Fibroblast of lung (primary cell): ENCODE results near the gene ADORA1.

Experiments
- EZH2 ChIP-seq: IDR thresholded peaks from 2 replicates; pipeline ENCODE4 v1.5.1; 2012; ENCODE audit warnings: low read length, control low read depth, mild to moderate bottlenecking; ENCODE audit errors: missing control alignments
- TF ChIP-seq, protein P1 (sequence below), 2 donors: IDR thresholded peaks in 1 of 2; conservative IDR thresholded peaks in 1 of 2; 1 replicate in 1 of 2; 2 replicates in 1 of 2; pipeline ENCODE4 v1.5.1; 2011 to 2012; ENCODE audit warnings: low read length in 2 of 2, control low read depth in 1 of 2, inconsistent platforms in 1 of 2, low read depth in 1 of 2, mild to moderate bottlenecking in 1 of 2

DNA sequence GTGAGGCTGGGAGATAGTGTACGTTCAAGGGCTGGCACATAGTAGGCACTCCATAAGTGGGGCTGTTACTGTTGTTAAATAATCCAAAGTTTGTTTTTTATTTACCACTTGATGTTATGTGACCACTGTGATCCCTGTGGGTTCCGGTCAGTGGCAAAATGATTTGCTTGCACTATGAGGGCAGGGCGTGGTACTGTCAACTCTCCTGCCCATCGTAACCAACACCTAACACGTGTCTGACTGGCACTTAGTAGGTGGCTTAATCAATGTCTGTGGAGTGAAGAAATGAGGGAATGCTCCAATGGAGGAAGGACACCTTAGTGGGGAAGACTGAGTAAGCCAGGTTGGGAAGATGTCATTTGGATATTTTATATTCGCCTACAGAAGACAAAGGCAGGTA, 14.6 kb downstream of the ADORA1 start:
- TF ChIP-seq, protein P1, sequence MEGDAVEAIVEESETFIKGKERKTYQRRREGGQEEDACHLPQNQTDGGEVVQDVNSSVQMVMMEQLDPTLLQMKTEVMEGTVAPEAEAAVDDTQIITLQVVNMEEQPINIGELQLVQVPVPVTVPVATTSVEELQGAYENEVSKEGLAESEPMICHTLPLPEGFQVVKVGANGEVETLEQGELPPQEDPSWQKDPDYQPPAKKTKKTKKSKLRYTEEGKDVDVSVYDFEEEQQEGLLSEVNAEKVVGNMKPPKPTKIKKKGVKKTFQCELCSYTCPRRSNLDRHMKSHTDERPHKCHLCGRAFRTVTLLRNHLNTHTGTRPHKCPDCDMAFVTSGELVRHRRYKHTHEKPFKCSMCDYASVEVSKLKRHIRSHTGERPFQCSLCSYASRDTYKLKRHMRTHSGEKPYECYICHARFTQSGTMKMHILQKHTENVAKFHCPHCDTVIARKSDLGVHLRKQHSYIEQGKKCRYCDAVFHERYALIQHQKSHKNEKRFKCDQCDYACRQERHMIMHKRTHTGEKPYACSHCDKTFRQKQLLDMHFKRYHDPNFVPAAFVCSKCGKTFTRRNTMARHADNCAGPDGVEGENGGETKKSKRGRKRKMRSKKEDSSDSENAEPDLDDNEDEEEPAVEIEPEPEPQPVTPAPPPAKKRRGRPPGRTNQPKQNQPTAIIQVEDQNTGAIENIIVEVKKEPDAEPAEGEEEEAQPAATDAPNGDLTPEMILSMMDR (conservative IDR thresholded peaks at IDR 0.05 in 1 of 2, IDR thresholded peaks at IDR 0.05 in 1 of 2; ENCODE audit: low read depth in 1 of 2, low read length in 2 of 2), result no peak
- no peak for TF ChIP-seq EZH2
